ENCODE results near the gene CHD6.

- TF ChIP-seq CTCF (IDR thresholded peaks at IDR 0.05), result no peak
- no peak for TF ChIP-seq POLR2A (IDR thresholded peaks at IDR 0.05)
Observed at GRCh38 chr20:41437836-41438235, 180.3 kb downstream of the CHD6 start.

Measured in right lobe of liver (tissue), 4 donors.